SK-MEL-5 (cell line): Measurements from ENCODE around the gene EXOC4. TPM values are rescaled to one million over a fixed set of nuclear protein-coding genes. Genes with fewer than 3 reads are reported as not detected.
"Not testable (repeated sequence)": the region's sequence is repeated elsewhere in the genome, so short reads cannot be mapped to it uniquely, and the experiment has no call there.

Experiments
- DNase-seq: peaks from one replicate; pipeline ENCODE4 v3.0.0-alpha.2; 2016; ENCODE audit warnings: low read depth, low spot score
- in situ Hi-C: cut with HindIII; loops from 2 replicates; pipeline ENCODE4 v1.10.0; 2016; ENCODE audit warnings: low sequenced_read_pairs, high pct_unique_total_duplicates, low pct_unique_long_range_greater_than_20kb
- total RNA-seq: library from RNA; depleted of rRNA; stranded (reverse); fragments of >200 nt; shearing (Covaris generic); gene quantifications from 2 replicates; pipeline ENCODE4 v1.2.3, GENCODE V29; 2014

Gene EXOC4
- total RNA-seq, 1 experiment from 2014 or later, result 70.3 TPM

DNA sequence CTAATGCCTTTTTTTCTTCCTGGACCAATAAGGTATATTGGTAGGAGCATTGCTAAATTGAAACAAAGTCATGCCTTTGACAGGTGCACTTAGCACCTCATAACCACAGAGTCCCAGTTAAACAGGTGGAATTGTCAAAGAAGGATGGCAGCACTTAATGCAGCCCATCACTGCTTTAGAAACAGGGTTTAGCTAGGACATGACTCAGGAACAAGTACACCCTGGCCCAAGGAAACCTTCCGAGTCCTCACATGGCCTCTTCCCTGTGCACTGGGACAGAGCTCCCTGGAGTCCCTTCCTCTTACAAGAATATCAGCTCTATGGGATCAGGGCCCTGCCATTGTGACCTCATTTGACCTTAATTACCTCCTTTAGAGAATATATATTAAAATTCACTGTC, 382.7 kb downstream of the EXOC4 start:
- DNase-seq, result no peak
- in situ Hi-C loops, result no loop called here

DNA sequence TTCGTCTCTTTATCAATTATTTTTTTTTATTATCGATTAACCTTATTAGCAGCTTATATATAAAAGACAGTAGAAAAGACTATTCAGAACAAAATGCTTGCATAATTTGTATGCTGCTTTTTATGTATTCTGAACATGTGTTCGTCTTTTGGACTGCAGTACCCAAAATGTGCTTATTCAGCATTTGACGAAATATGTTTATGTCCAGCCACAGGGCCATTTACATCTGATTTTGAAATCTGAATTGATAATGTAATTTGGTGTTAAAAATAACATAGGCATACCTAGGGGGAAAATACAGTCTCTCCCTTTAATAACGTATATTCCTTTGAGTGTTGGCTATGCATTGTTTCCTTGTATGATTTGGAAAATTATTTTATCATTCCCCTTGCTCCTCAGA, 386.0 kb downstream of the EXOC4 start:
- DNase-seq, result no peak
- in situ Hi-C loops, result no loop called here

DNA sequence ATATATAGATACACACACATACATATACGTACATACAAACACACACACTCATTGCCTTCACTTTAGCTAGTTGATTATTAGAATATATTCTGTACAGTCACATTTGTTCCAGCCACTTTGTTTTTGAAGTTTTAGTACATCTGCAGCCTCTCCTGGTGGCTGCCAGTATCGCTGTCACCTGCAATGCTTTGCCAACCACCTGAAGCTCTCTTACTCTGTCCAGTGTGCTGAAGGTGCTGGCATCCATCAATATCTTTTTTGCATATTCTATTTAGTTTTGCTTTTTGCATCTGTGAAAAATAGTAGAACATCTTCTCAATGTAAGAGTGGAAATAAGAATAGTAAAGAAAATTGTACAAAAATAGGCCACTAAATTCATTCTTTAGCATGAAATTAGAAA, 388.6 kb downstream of the EXOC4 start:
- DNase-seq, result no peak
- in situ Hi-C loops, result no loop called here

DNA sequence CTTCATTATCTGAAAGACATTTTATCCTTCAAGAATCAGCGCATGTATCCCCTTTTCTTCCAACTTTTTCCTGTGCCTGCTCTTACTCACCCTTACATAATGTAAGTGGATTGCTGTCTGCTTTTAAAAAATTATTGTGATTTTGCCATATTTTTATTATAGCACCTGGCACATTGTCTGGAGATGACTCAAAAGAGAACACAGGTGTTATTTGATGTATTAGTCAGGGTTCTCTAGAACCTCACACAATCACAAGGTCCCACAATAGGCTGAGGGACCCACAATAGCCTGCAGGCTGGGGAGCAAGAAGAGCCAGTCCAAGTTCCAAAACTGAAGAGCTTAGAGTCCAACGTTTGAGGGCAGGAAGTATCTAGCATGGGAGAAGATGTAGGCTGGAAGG, 390.0 kb downstream of the EXOC4 start:
- no peak for DNase-seq
- in situ Hi-C loops, result no loop called here

DNA sequence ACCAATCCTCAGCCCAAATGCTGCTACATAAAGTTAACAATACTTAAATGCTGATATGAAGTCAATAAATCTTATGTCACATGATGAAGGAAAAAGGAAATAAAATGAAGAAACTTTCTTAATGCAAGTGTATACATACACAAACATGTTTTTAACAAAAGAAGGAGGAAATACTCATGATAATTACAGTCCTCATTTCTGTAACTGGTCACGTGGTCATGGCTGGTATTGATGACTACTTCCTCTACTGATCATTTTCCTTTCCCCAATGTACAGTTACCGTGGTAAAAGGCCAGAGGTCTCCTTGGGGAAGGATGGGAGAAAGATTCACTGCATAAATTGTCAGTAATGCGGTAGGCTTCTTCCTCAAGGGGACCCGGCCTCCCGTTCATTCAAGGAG, 390.8 kb downstream of the EXOC4 start:
- DNase-seq, in situ Hi-C loops: not testable (repeated sequence)

DNA sequence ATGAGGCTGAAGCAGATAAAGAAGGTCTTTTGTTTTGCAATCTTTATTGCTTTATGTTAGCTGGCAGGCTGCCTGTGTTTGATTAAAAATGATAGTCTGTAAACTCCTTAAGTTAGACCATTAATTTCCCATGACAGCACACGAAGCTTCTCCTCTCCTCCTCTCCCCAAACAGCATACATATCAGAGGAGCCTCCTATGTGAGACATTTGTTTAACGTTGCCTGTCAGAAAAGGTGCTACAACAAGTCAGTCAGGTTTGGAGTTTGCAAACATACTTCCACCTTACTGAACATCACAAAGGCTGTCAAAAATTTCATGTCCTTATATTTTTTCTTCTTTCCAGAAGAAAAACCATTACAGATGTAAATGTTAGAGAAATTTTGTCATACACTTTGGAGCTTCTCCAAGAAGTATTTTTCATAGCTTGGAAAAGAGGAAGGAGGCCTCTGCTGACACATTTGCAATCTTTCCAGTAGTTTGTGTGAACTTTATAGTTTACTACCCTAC, 393.1 kb downstream of the EXOC4 start:
- in situ Hi-C loops, result no loop called here
- no peak for DNase-seq

DNA sequence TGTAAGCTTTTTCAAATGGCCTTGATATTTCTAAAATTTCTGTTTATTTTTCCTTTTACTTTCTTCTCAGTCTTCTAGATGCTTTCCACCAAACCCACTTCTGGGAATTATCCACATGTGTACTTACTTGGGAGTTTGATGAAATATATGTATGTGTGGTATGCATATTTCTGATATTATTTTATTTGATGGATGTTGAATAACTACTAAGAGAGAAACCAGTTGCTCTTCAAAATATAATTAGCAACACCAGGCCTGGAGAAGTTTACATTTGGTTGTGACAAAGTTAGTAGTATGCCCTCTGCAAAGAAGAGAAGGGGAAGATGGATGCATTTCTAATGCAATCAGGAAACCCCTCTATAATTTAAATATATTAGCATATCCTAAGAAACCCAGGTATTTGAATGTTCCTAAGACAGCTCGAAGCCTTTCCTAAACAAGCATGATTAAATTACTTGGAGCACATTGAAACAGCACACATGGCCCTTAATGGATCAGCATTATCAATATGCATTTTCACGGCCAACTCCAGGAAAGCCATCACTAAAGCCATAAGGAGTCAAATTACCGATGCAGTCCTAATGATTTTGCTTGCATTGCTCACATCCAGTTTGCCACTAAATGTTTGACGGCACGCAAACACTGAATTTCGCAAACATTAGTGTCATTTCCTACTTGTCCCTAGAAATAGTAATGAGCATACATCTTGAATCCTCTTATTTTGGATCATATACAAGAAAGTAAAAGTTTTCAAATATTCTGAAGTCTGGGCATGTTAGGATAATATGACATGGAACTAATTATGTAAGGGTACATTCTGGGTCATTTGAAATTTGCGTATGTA, 393.8 kb downstream of the EXOC4 start:
- in situ Hi-C loops, result no loop called here
- DNase-seq, result no peak

DNA sequence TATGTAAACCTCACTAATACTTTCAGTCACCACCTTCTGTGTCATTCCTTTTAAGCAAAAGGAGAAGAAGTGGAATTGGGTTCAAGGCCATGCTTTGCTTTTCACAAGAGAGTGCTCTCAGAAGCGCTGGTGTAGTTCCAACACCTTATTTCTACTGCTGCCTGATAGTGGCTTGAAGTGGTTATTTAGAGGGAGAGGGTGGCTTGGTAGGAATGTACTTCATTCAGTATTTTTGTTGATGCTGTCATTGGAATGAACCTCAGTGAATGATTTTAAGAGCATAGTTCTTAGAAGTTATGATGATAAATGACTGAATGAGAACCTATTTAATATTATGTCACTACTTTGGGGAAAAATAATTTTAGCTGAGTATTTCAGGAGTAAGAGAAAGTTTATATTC, 396.7 kb downstream of the EXOC4 start:
- no peak for DNase-seq
- in situ Hi-C loops, result no loop called here

DNA sequence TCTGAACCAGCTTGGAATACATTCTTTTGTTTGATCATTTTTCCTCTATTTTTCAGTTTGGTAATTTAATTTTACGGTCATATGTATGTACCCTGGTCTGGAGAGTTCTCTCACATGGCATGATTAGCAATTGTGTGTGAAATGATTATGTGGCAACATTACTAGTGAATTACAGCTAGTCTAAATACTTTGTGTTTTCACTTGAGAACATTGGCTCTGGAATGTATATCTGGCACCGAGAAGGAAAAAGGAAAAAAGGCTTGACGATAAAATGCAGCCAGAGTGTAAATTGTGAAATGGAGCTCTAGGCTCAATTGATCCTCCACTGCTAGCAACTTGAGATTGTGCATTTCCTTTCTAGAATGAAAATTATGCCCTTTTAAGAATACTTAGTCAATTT, 397.2 kb downstream of the EXOC4 start:
- in situ Hi-C loops, result no loop called here
- no peak for DNase-seq

DNA sequence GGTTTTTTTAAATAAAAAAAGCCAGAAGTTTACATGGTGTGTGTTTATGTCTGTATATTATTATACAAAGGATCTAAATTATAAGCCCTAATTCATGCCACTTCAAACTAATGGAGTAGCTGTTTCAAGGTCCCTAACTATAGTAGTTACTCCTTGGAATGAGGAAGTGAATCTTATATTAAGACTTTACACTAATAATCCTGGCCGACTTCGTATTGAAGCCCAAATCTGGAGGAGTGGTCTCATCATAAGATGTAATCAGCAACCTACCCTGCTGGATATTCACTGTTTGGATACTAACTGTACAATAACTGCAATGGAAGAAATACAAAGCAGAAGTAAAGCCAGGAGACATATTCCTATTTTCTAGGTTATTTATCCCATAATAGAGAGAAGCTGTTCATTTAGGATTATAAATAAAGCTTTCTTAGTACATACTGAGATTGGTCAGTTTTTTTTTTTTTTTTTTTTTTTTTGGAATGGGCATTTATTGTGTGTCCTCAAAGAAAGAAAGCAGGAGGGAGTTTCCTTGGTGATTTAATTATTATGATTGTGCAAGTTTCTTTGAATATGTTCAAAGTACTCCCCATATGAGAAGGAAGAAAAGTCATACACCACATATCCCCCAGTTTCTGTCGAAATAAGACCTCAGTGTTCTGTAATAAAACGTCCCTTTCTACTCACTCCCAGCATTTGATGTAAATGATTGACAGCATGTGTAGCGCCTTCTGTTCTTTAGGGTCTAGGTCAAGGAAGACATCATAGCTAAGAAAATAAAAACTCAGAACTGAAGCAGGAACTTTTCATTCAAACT, 397.8 kb downstream of the EXOC4 start:
- in situ Hi-C loops, result no loop called here
- DNase-seq, result no peak

DNA sequence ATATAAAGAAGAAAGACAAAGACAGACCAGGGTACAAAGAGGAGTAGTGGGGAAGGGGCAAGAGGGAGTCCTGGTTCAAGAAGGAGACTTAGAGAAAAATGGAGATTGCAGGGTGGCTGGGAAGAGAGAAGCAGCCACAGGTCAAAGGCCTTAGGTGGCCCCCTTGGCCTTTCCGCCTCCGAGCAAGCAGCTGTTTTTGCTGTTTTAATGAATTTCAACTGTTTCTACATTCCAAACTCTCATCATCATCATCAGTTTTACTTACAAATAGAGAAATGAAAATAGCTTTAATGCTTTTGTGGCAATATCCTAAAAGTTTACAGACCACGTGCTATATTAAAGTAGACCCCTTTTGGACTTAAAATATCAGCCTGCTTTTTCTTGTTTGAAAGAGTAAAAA, 399.7 kb downstream of the EXOC4 start:
- in situ Hi-C loops, result no loop called here
- DNase-seq, result no peak

DNA sequence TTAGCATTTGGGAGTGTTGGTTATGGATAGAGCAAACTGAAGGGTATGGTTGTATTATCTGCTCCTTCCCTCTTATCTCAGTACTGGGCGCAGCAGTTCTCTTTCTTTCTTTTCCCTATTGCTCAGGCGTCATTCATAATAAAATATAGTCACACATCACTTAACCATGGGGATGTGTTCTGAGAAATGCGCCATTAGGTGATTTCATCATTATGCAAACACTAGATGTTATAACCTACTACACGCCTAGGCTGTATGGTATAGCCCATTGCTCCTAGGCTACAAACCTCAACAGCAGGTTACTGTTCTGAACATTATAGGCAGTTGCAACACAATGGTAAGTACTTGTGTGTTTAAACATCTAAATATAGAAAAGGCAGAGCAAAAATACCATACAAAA, 401.7 kb downstream of the EXOC4 start:
- in situ Hi-C loops, result no loop called here
- DNase-seq, result no peak

DNA sequence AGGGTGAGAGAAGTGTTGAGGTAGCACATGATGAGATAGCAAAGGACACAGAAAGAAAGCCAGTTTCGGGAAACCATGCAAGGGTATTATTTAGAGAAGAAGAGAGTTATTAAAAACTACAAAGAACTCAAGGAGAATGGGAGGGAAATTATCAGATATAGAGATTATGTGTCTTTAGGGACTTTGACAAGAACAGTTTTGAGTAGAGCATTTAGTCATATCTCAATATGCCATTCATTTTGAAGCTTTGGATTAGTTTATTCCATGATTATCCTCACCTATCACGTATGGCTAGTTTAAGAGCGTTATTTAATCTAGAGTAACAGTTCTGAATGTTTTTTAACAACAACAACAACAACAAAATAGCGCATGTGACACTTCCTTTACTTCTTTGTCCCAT, 409.4 kb downstream of the EXOC4 start:
- in situ Hi-C loops, result no loop called here
- no peak for DNase-seq

DNA sequence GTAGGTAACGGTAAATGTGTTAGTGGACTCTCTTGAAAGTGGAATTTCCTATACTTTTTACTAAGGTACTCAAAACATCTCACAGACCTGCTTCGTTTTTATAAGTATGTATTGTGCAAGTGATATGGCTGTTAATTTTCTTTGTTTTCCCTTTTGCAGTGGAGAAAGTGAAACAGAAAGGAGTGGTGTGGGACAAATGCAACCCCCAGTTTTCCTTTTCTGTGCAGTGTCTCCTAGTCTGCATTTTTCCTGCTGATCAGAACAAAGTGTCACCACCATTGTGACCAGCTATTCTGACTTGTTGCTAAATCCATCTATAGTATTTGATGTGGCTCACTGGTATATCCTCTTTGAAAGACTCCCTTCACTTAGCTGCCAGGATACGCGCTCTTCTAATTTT, 410.0 kb downstream of the EXOC4 start:
- DNase-seq, result no peak
- in situ Hi-C loops, result no loop called here

DNA sequence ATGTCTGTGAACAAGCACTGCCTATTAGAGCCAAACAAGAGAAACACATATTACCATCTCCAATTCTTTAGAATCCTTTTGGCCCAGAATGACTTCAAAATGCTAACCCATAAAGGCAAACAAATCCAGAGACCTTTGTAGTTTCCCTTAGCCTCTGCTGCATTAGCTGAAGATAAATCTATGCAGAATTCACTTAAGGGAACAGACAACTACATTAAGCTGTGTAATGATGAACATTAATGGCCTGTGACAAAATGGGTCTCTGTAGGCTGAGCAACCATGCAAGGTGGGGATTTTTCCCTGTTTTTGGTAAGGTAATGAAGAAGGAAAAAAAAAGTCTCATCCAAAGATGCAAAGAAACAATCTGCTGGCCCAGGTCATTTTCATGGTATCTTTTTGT, 411.6 kb downstream of the EXOC4 start:
- DNase-seq, result no peak
- in situ Hi-C loops, result no loop called here

DNA sequence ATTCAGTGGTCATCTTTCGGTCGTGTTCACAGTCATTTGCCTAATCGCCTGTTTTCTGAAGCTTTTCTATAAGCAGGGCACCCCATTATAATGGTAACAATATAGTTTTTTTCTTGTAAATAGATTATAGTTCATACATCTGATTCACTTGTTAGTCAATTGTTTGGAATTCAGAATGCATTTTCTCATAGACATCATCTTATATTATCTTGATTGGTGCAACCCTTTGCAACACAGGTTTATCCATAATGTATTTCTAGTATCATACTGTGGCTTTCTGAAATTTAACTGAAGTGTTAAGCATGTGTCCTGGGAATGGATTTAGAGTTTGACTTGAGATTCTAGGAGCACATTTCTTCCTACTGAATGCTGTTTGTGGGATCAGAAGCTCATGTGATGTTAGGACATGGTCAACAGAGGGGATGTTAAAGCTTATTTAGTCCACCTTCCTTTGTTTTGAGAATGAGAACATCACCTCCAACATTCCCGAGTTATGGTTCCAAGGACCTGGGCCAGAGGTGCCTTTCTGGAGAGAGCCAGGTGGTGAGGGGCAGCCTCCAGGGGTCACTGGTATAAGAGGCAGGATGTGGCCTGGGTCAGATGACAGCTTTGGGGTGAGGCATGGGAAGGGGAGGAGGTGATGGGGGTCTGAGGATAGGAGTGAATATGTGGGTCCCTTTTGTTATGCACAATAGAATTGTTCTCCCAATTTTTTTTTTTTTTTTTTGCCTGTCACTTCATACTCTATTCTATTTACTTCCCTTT, 415.6 kb downstream of the EXOC4 start:
- in situ Hi-C loops, result no loop called here

DNA sequence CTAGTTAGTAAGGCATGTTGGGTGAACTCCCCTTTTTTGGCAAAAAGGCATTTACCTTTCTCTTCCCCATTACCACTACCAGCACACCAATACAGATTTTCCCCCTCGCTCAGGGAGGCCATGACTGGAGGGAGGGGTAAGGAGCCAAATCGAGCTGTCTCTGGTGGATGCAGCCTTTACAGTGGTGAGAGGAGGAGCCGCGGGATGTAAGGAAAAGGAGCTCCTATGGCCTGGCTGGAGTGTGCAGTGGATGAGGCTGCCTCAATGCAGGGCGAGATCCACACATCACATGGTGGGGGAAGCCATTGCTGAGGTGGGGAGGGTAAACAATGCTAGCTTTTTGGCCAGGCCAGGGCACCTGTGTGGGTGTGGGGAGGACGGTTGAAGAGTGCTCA, 416.2 kb downstream of the EXOC4 start:
- DNase-seq, result no peak
- in situ Hi-C loops, result no loop called here

More for the DNA sequence above, 415.6 kb downstream of the EXOC4 start:
- no peak for DNase-seq

DNA sequence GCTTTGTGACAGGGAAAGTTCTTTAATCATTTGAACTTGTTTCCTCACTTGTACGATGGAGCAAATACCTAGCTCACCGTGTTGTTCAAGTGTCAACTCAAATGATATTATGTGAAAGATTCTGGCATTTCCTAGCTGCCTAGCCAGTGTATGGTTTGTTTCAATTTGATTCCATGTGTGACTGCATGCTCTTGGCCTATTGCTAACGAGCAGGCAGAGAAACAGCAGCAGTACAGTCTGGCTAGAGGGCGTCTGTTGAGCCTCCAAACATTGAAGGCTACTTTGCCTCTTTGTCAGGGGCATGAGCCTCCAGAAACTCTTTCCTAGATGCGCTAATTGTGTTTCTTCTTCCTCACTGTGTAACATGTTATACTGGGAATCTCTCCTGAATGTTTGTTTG, 417.4 kb downstream of the EXOC4 start:
- in situ Hi-C loops, result no loop called here
- no peak for DNase-seq
